ENCODE measurements around the gene LDLRAD4.
"Not testable (repeated sequence)": the region's sequence is repeated elsewhere in the genome, so short reads cannot be mapped to it uniquely, and the experiment has no call there.

The LDLRAD4 gene

GRCh38 chr18:13487237-13487636 is 268.7 kb downstream of the LDLRAD4 start:
- no peaks in the 10 kb centered on the region for H3K79me2 ChIP-seq (ENCODE audit: insufficient read depth, low read length)
- no peaks in the 10 kb centered on the region for H3K9me2 ChIP-seq (replicated peaks; ENCODE audit: insufficient read depth, low read length)
- no peak overlapping the region for H3K4me3 ChIP-seq (ENCODE audit: insufficient read depth, low read length, poor library complexity, severe bottlenecking)
- no peak overlapping the region for H3K27ac ChIP-seq (ENCODE audit: low read depth, low read length)
- TF ChIP-seq, protein P1, sequence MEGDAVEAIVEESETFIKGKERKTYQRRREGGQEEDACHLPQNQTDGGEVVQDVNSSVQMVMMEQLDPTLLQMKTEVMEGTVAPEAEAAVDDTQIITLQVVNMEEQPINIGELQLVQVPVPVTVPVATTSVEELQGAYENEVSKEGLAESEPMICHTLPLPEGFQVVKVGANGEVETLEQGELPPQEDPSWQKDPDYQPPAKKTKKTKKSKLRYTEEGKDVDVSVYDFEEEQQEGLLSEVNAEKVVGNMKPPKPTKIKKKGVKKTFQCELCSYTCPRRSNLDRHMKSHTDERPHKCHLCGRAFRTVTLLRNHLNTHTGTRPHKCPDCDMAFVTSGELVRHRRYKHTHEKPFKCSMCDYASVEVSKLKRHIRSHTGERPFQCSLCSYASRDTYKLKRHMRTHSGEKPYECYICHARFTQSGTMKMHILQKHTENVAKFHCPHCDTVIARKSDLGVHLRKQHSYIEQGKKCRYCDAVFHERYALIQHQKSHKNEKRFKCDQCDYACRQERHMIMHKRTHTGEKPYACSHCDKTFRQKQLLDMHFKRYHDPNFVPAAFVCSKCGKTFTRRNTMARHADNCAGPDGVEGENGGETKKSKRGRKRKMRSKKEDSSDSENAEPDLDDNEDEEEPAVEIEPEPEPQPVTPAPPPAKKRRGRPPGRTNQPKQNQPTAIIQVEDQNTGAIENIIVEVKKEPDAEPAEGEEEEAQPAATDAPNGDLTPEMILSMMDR (IDR thresholded peaks at IDR 0.05; ENCODE audit: insufficient read depth, low read length, poor library complexity, severe bottlenecking), result no peak
- no peak for TF ChIP-seq EZH2phosphoT487 (conservative IDR thresholded peaks at IDR 0.05; ENCODE audit: low read length)
- no peaks in the 10 kb centered on the region for H3F3A ChIP-seq (ENCODE audit: insufficient read depth)
- no peaks in the 10 kb centered on the region for H3K36me3 ChIP-seq (ENCODE audit: low read length)
- no peak overlapping the region for H2AFZ ChIP-seq (ENCODE audit: low read depth, low read length, severe bottlenecking)
- no peak overlapping the region for H3K9ac ChIP-seq (ENCODE audit: low read length)
- H3K27me3 ChIP-seq (ENCODE audit: low read length), result no peaks in the 10 kb centered on the region
- H4K20me1 ChIP-seq (ENCODE audit: low read depth, low read length), result no peaks in the 10 kb centered on the region
- no peaks in the 10 kb centered on the region for H3K9me3 ChIP-seq (ENCODE audit: insufficient read depth, low read length)
- no peak overlapping the region for H3K4me2 ChIP-seq (ENCODE audit: low read depth, low read length, poor library complexity, severe bottlenecking)

DNA sequence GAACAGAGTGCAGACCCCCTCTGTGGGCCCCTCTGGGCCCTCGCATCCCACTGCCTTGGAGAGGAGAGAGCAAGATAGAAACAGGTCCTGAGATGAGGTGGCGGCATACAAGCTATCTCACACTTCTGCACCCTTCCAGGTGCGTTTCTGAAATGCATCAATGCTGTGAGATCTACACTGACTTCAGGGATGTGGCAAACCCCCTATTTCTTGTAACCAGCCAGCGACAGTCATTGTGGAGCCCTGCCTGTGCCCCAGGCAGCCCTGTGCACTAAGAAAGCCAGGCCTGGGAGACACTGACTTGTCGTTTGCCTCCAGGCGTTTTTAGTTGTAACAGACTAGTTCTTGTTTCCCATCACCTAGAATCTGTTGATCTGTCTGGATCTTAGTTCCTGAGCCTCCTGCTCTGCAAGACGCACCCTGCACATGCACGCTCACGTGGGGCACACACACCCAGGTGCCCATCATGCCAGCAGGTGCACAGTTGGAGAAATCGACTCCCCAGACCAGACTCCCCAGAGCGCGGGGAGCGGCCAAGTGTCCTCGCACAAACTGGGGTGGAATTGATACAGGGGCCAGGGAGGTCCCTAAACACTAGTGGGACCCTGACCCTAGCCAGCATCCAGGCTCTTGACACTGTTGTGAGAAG is 269.8 kb downstream of the LDLRAD4 start:
- no peak overlapping the region for H3K9ac ChIP-seq (ENCODE audit: low read length)
- no peaks in the 10 kb centered on the region for H3K36me3 ChIP-seq (ENCODE audit: low read length)
- no peaks in the 10 kb centered on the region for H3K9me3 ChIP-seq (ENCODE audit: insufficient read depth, low read length)
- H3F3A ChIP-seq (ENCODE audit: insufficient read depth), result no peaks in the 10 kb centered on the region
- TF ChIP-seq, protein P1 (IDR thresholded peaks at IDR 0.05; ENCODE audit: insufficient read depth, low read length, poor library complexity, severe bottlenecking), result no peak
- no peak for TF ChIP-seq EZH2phosphoT487 (conservative IDR thresholded peaks at IDR 0.05; ENCODE audit: low read length)
- no peak overlapping the region for H3K4me3 ChIP-seq (ENCODE audit: insufficient read depth, low read length, poor library complexity, severe bottlenecking)
- H4K20me1 ChIP-seq (ENCODE audit: low read depth, low read length), result no peaks in the 10 kb centered on the region
- no peaks in the 10 kb centered on the region for H3K9me2 ChIP-seq (replicated peaks; ENCODE audit: insufficient read depth, low read length)
- H3K27me3 ChIP-seq (ENCODE audit: low read length), result no peaks in the 10 kb centered on the region
- no peak overlapping the region for H3K4me2 ChIP-seq (ENCODE audit: low read depth, low read length, poor library complexity, severe bottlenecking)
- no peak overlapping the region for H2AFZ ChIP-seq (ENCODE audit: low read depth, low read length, severe bottlenecking)
- H3K79me2 ChIP-seq (ENCODE audit: insufficient read depth, low read length), result no peaks in the 10 kb centered on the region
- H3K27ac ChIP-seq (ENCODE audit: low read depth, low read length), result no peak overlapping the region

- not testable (repeated sequence) for H3K4me2 ChIP-seq (ENCODE audit: low read depth, low read length, poor library complexity, severe bottlenecking); H3K36me3 ChIP-seq (ENCODE audit: low read length); H4K20me1 ChIP-seq (ENCODE audit: low read depth, low read length); H3K9me3 ChIP-seq (ENCODE audit: insufficient read depth, low read length); H3K27me3 ChIP-seq (ENCODE audit: low read length); H3K9me2 ChIP-seq (replicated peaks; ENCODE audit: insufficient read depth, low read length); H3F3A ChIP-seq (ENCODE audit: insufficient read depth); H2AFZ ChIP-seq (ENCODE audit: low read depth, low read length, severe bottlenecking); H3K4me3 ChIP-seq (ENCODE audit: insufficient read depth, low read length, poor library complexity, severe bottlenecking); H3K9ac ChIP-seq (ENCODE audit: low read length); H3K79me2 ChIP-seq (ENCODE audit: insufficient read depth, low read length); H3K27ac ChIP-seq (ENCODE audit: low read depth, low read length)
Observed at GRCh38 chr18:13489303-13489702, 270.7 kb downstream of the LDLRAD4 start.

- no peak overlapping the region for H3K4me2 ChIP-seq (ENCODE audit: low read depth, low read length, poor library complexity, severe bottlenecking)
- H4K20me1 ChIP-seq (ENCODE audit: low read depth, low read length), result no peaks in the 10 kb centered on the region
- H3K27me3 ChIP-seq (ENCODE audit: low read length), result no peaks in the 10 kb centered on the region
- no peaks in the 10 kb centered on the region for H3K9me3 ChIP-seq (ENCODE audit: insufficient read depth, low read length)
- no peak overlapping the region for H3K4me3 ChIP-seq (ENCODE audit: insufficient read depth, low read length, poor library complexity, severe bottlenecking)
- H3F3A ChIP-seq (ENCODE audit: insufficient read depth), result no peaks in the 10 kb centered on the region
- H3K36me3 ChIP-seq (ENCODE audit: low read length), result no peaks in the 10 kb centered on the region
- TF ChIP-seq EZH2phosphoT487 (conservative IDR thresholded peaks at IDR 0.05; ENCODE audit: low read length), result no peak
- TF ChIP-seq, protein P1 (IDR thresholded peaks at IDR 0.05; ENCODE audit: insufficient read depth, low read length, poor library complexity, severe bottlenecking), result no peak
- no peaks in the 10 kb centered on the region for H3K9me2 ChIP-seq (replicated peaks; ENCODE audit: insufficient read depth, low read length)
- H3K9ac ChIP-seq (ENCODE audit: low read length), result no peak overlapping the region
- H3K27ac ChIP-seq (ENCODE audit: low read depth, low read length), result no peak overlapping the region
- no peaks in the 10 kb centered on the region for H3K79me2 ChIP-seq (ENCODE audit: insufficient read depth, low read length)
- no peak overlapping the region for H2AFZ ChIP-seq (ENCODE audit: low read depth, low read length, severe bottlenecking)
Observed at GRCh38 chr18:13491138-13491537, 272.6 kb downstream of the LDLRAD4 start.

All from SU-DHL-6 (cell line).